ENCODE results near the gene ANKRD52.
A peak's percentile ranks its signal among the peaks of the same experiment; 100 is the strongest.
"Not testable (repeated sequence)": the region's sequence is repeated elsewhere in the genome, so short reads cannot be mapped to it uniquely, and the experiment has no call there.

The ANKRD52 gene

GRCh38 chr12:56271031-56271430 is 12.8 kb upstream of the ANKRD52 start:
- no peak for DNase-seq

GRCh38 chr12:56267443-56268071 is 9.4 kb upstream of the ANKRD52 start:
- peak in 1 of 2 experiments; percentile 51 for DNase-seq

- DNase-seq: peak; percentile 72 to 87
Measured at GRCh38 chr12:56266693-56267442, 8.7 kb upstream of the ANKRD52 start, which contains the start of gene COQ10A. Gene COQ10A (plus strand): TSS chr12:56266942. CDS start chr12:56267119, 177 bp downstream.

- DNase-seq: not testable (repeated sequence)
Measured at GRCh38 chr12:56266068-56266692, 8.0 kb upstream of the ANKRD52 start.

GRCh38 chr12:56262955-56263354 is 4.8 kb upstream of the ANKRD52 start:
- DNase-seq: not testable (repeated sequence)

GRCh38 chr12:56261503-56262232 is 3.5 kb upstream of the ANKRD52 start:
- no peak for DNase-seq

GRCh38 chr12:56260921-56261320 is 2.7 kb upstream of the ANKRD52 start:
- DNase-seq: no peak

GRCh38 chr12:56260380-56260779 is 2.2 kb upstream of the ANKRD52 start:
- DNase-seq: no peak

GRCh38 chr12:56258820-56259183 is 618 bp upstream of the ANKRD52 start:
- DNase-seq: no peak

GRCh38 chr12:56257491-56258067 is 605 bp downstream of the ANKRD52 start:
- DNase-seq: no peak

- DNase-seq: no peak
Measured at GRCh38 chr12:56257071-56257470, 1.1 kb downstream of the ANKRD52 start.

GRCh38 chr12:56256326-56256960 is 1.7 kb downstream of the ANKRD52 start:
- DNase-seq: peak in 1 of 2 experiments; percentile 28

- DNase-seq: no peak
Measured at GRCh38 chr12:56255671-56256070, 2.5 kb downstream of the ANKRD52 start.

GRCh38 chr12:56253091-56253490 is 5.1 kb downstream of the ANKRD52 start:
- no peak for DNase-seq

- no peak for DNase-seq
Measured at GRCh38 chr12:56252649-56253048, 5.5 kb downstream of the ANKRD52 start.

- no peak for DNase-seq
Measured at GRCh38 chr12:56248711-56249110, 9.5 kb downstream of the ANKRD52 start.

GRCh38 chr12:56247923-56248322 is 10.3 kb downstream of the ANKRD52 start:
- DNase-seq: no peak

- no peak for DNase-seq
Measured at GRCh38 chr12:56244494-56244893, 13.7 kb downstream of the ANKRD52 start.

GRCh38 chr12:56243731-56244181 is 14.4 kb downstream of the ANKRD52 start:
- DNase-seq: no peak

GRCh38 chr12:56242986-56243385 is 15.2 kb downstream of the ANKRD52 start:
- DNase-seq: no peak

GRCh38 chr12:56241424-56242303 is 16.5 kb downstream of the ANKRD52 start:
- DNase-seq: no peak
